ENCODE results near the gene MLANA. TPM values are rescaled to one million over a fixed set of nuclear protein-coding genes. Genes with fewer than 3 reads are reported as not detected.

The MLANA gene
- polyA plus RNA-seq, 3 donors: not detected

- H3K27me3 ChIP-seq (ENCODE audit: control insufficient read depth in 2 of 2, insufficient read depth in 2 of 2, low read length in 2 of 2): no peaks in the 10 kb centered on the region
- peaks cover 0 to 1% of the 10 kb centered on the region in 2 donors for H3K36me3 Mint-ChIP-seq
- H3K9me3 Mint-ChIP-seq: peaks cover 0 to 4% (median 0%) of the 10 kb centered on the region in 7 donors
- H3K9ac ChIP-seq (ENCODE audit: insufficient read depth, low read length, poor library complexity, severe bottlenecking): no peak overlapping the region
- H3K36me3 ChIP-seq (replicated peaks in 1 of 2; ENCODE audit: control insufficient read depth in 1 of 2, insufficient read depth in 2 of 2, low read length in 2 of 2): no peaks in the 10 kb centered on the region
- H3K4me2 ChIP-seq (replicated peaks; ENCODE audit: extremely low read depth, low read length, poor library complexity, severe bottlenecking): no peak overlapping the region
- 61% methylated on average over 3 of the region's 4 CpGs for WGBS (ENCODE audit: insufficient coverage)
- no peaks in the 10 kb centered on the region for H4K20me1 ChIP-seq (ENCODE audit: insufficient read depth, low read length)
- no peak overlapping the region for H3K27ac Mint-ChIP-seq
- no peak for TF ChIP-seq CTCF (IDR thresholded peaks at IDR 0.05)
- H3K4me3 ChIP-seq (replicated peaks in 1 of 3; ENCODE audit: low read depth in 2 of 3, low read length in 3 of 3): no peak overlapping the region
- no peaks in the 10 kb centered on the region for H3K9me3 ChIP-seq (replicated peaks in 1 of 2; ENCODE audit: control insufficient read depth in 1 of 2, insufficient read depth in 1 of 2, low read length in 2 of 2)
- H3K27me3 Mint-ChIP-seq (ENCODE audit: low read depth in 3 of 3): peaks cover 0 to 4% (median 0%) of the 10 kb centered on the region in 3 donors
- H3K79me2 ChIP-seq (ENCODE audit: insufficient read depth, low read length): no peaks in the 10 kb centered on the region
- DNase-seq: no peak
- intact Hi-C loops (cut with micrococcal nuclease): no loop called here
- no peaks in the 10 kb centered on the region for H3K4me1 ChIP-seq (ENCODE audit: control insufficient read depth in 1 of 2, insufficient read depth in 2 of 2, low read length in 2 of 2)
- H2AFZ ChIP-seq (ENCODE audit: insufficient read depth, low read depth, low read length, poor library complexity, severe bottlenecking): no peak overlapping the region
- H3K4me3 Mint-ChIP-seq: no peak overlapping the region
- H3K4me1 Mint-ChIP-seq: no peaks in the 10 kb centered on the region
- no peak overlapping the region for H3K27ac ChIP-seq (ENCODE audit: low read depth in 1 of 2, low read length in 2 of 2)
These were observed 18.2 kb upstream of the MLANA start for GRCh38 chr9:5872511-5872910.

DNA sequence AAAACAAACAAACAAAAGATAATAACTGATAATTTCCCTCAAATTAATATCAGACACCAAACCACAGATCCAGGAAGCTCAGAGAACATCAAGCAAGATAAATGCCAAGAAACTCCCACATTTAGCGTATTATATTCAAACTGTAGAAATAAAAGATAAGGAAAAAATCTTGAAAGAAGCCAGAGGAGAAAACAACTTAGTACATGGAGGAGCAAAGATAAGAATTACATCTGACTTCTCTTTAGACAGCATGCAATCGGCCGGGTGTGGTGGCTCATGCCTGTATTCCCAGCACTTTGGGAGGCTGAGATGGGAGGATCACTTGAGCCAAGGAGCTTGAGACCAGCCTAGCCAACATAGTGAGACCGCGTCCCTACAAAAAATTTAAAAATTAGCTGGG lies 17.2 kb upstream of the MLANA start:
- intact Hi-C loops (cut with micrococcal nuclease): no loop called here
- H3K27ac Mint-ChIP-seq: no peak overlapping the region
- no peaks in the 10 kb centered on the region for H3K4me1 ChIP-seq (ENCODE audit: control insufficient read depth in 1 of 2, insufficient read depth in 2 of 2, low read length in 2 of 2)

More for the DNA sequence above, 17.2 kb upstream of the MLANA start:
- no peak for DNase-seq
- Histone ChIP-seq H2AFZ (ENCODE audit: insufficient read depth, low read depth, low read length, poor library complexity, severe bottlenecking) (no peak overlapping the region), H3K27me3 (ENCODE audit: control insufficient read depth in 2 of 2, insufficient read depth in 2 of 2, low read length in 2 of 2) (no peaks in the 10 kb centered on the region), H3K27ac (ENCODE audit: low read depth in 1 of 2, low read length in 2 of 2) (no peak overlapping the region), H3K36me3 (replicated peaks in 1 of 2; ENCODE audit: control insufficient read depth in 1 of 2, insufficient read depth in 2 of 2, low read length in 2 of 2) (no peaks in the 10 kb centered on the region), H3K79me2 (ENCODE audit: insufficient read depth, low read length) (no peaks in the 10 kb centered on the region), H3K4me2 (replicated peaks; ENCODE audit: extremely low read depth, low read length, poor library complexity, severe bottlenecking) (no peak overlapping the region), H3K9me3 (replicated peaks in 1 of 2; ENCODE audit: control insufficient read depth in 1 of 2, insufficient read depth in 1 of 2, low read length in 2 of 2) (no peaks in the 10 kb centered on the region), H3K9ac (ENCODE audit: insufficient read depth, low read length, poor library complexity, severe bottlenecking) (no peak overlapping the region), H3K4me3 (replicated peaks in 1 of 3; ENCODE audit: low read depth in 2 of 3, low read length in 3 of 3) (no peak overlapping the region), H4K20me1 (ENCODE audit: insufficient read depth, low read length) (no peaks in the 10 kb centered on the region)
- Mint-ChIP-seq H3K4me3 (no peak overlapping the region), H3K27me3 (ENCODE audit: low read depth in 3 of 3) (peaks cover 0 to 4% (median 0%) of the 10 kb centered on the region in 3 donors), H3K4me1 (no peaks in the 10 kb centered on the region), H3K9me3 (peaks cover 0 to 3% (median 0%) of the 10 kb centered on the region in 7 donors), H3K36me3 (no peaks in the 10 kb centered on the region)
- TF ChIP-seq CTCF (IDR thresholded peaks at IDR 0.05): no peak
- 96% methylated on average over 4 of the region's 5 CpGs for WGBS (ENCODE audit: insufficient coverage)
